Activated CD4-positive, alpha-beta T cell treated with anti-CD3 and anti-CD28 coated beads, Interleukin-2, Interleukin-4, amounts not matched to agents 100 ng/mL and 50 ng/mL, durations not matched to agents 16 hours and 8 hours (primary cell): ENCODE results near the gene CPHXL2.

Source experiments
- DNase-seq: peaks from one replicate; pipeline ENCODE4 v3.0.0-alpha.2; 2020; ENCODE audit warnings: low spot score

CPHXL2 gene

GRCh38 chr16:75640598-75640997 is 36.2 kb downstream of the CPHXL2 start:
- DNase-seq: no peak

GRCh38 chr16:75635036-75635435 is 41.8 kb downstream of the CPHXL2 start:
- DNase-seq: no peak

- no peak for DNase-seq
Measured at GRCh38 chr16:75632857-75633256, 44.0 kb downstream of the CPHXL2 start.

GRCh38 chr16:75630052-75630451 is 46.8 kb downstream of the CPHXL2 start:
- DNase-seq: no peak

GRCh38 chr16:75629132-75629531 is 47.7 kb downstream of the CPHXL2 start:
- no peak for DNase-seq

GRCh38 chr16:75628351-75628750 is 48.5 kb downstream of the CPHXL2 start:
- DNase-seq: no peak

- DNase-seq: no peak
Measured at GRCh38 chr16:75627851-75628250, 49.0 kb downstream of the CPHXL2 start.

- DNase-seq: no peak
Measured at GRCh38 chr16:75626806-75627205, 50.0 kb downstream of the CPHXL2 start.

- no peak for DNase-seq
Measured at GRCh38 chr16:75624921-75625334, 51.9 kb downstream of the CPHXL2 start.

GRCh38 chr16:75622761-75623605 is 53.8 kb downstream of the CPHXL2 start, which contains the start of gene ADAT1:
Gene ADAT1 (minus strand): TSS chr16:75623281. CDS start chr16:75620799, 2,482 bp downstream.
- DNase-seq: peak; percentile 98

GRCh38 chr16:75621170-75621477 is 55.7 kb downstream of the CPHXL2 start:
- DNase-seq: peak; percentile 34

GRCh38 chr16:75620326-75621169 is 56.3 kb downstream of the CPHXL2 start:
- DNase-seq: peak; percentile 37

- DNase-seq: no peak
Measured at GRCh38 chr16:75618780-75619179, 58.0 kb downstream of the CPHXL2 start.

GRCh38 chr16:75617121-75617520 is 59.7 kb downstream of the CPHXL2 start:
- DNase-seq: peak; percentile 17

- DNase-seq: peak; percentile 87
Measured at GRCh38 chr16:75616521-75617010, 60.2 kb downstream of the CPHXL2 start.

GRCh38 chr16:75615619-75616018 is 61.2 kb downstream of the CPHXL2 start:
- DNase-seq: no peak

GRCh38 chr16:75614066-75614897 is 62.5 kb downstream of the CPHXL2 start:
- no peak for DNase-seq
